Activated CD4-positive, alpha-beta T cell treated with anti-CD3 and anti-CD28 coated beads, Interleukin-10, Interleukin-2, amounts not matched to agents 100 ng/mL and 50 ng/mL, durations not matched to agents 16 hours and 8 hours (primary cell): Measurements from ENCODE around the gene ELAVL1.

Source experiments
- DNase-seq: peaks from one replicate; pipeline ENCODE4 v3.0.0-alpha.2; 2020

ELAVL1 gene

GRCh38 chr19:7983995-7984837 lies 21.2 kb downstream of the ELAVL1 start:
- no peak for DNase-seq

GRCh38 chr19:7983286-7983950 lies 22.0 kb downstream of the ELAVL1 start:
- no peak for DNase-seq

GRCh38 chr19:7982651-7983099 lies 22.8 kb downstream of the ELAVL1 start:
- no peak for DNase-seq

GRCh38 chr19:7982103-7982502 lies 23.3 kb downstream of the ELAVL1 start:
- no peak for DNase-seq

GRCh38 chr19:7981661-7982060 lies 23.8 kb downstream of the ELAVL1 start:
- DNase-seq, result no peak

- no peak for DNase-seq
These were observed 24.2 kb downstream of the ELAVL1 start for GRCh38 chr19:7981199-7981598.

GRCh38 chr19:7980635-7981121 lies 24.8 kb downstream of the ELAVL1 start:
- DNase-seq, result no peak

- DNase-seq, result no peak
These were observed 25.3 kb downstream of the ELAVL1 start for GRCh38 chr19:7980168-7980567.

- no peak for DNase-seq
These were observed 25.9 kb downstream of the ELAVL1 start for GRCh38 chr19:7979559-7979958.

- no peak for DNase-seq
These were observed 26.4 kb downstream of the ELAVL1 start for GRCh38 chr19:7979011-7979410.

- no peak for DNase-seq
These were observed 27.1 kb downstream of the ELAVL1 start for GRCh38 chr19:7978179-7978825.

GRCh38 chr19:7977723-7978040 lies 27.8 kb downstream of the ELAVL1 start:
- no peak for DNase-seq

GRCh38 chr19:7977021-7977722 lies 28.3 kb downstream of the ELAVL1 start:
- no peak for DNase-seq

- no peak for DNase-seq
These were observed 29.0 kb downstream of the ELAVL1 start for GRCh38 chr19:7976461-7976860.

GRCh38 chr19:7975037-7975436 lies 30.4 kb downstream of the ELAVL1 start:
- no peak for DNase-seq

GRCh38 chr19:7973883-7974282 lies 31.6 kb downstream of the ELAVL1 start:
- no peak for DNase-seq

- no peak for DNase-seq
These were observed 33.6 kb downstream of the ELAVL1 start for GRCh38 chr19:7971553-7972520.

- DNase-seq, result peak; percentile 35
These were observed 34.6 kb downstream of the ELAVL1 start for GRCh38 chr19:7970716-7971448.

- DNase-seq, result no peak
These were observed 35.9 kb downstream of the ELAVL1 start for GRCh38 chr19:7969555-7969939.

- DNase-seq, result no peak
These were observed 36.5 kb downstream of the ELAVL1 start for GRCh38 chr19:7968796-7969554.
